HAP-1 (cell line): Measurements from ENCODE around the gene MOB2.

Source experiments
- DNase-seq, 2 experiments: peaks; one replicate each; pipeline ENCODE4 v3.0.0-alpha.2; 2016 to 2020; ENCODE audit warnings: low spot score in 2 of 2
- H3K27me3 ChIP-seq: fragments of 250-450 bp; sonication (Bioruptor Pico); 2 replicates; pipeline ENCODE4 v1.5.1; 2020; ENCODE audit warnings: low read depth, mild to moderate bottlenecking, moderate library complexity
- H3K36me3 ChIP-seq: fragments of 250-450 bp; sonication (Bioruptor Pico); replicated peaks from 2 replicates; pipeline ENCODE4 v1.5.1; 2020; ENCODE audit warnings: mild to moderate bottlenecking
- H3K4me1 ChIP-seq: fragments of 250-450 bp; sonication (Bioruptor Pico); 2 replicates; pipeline ENCODE4 v1.5.1; 2020; ENCODE audit warnings: mild to moderate bottlenecking
- H3K4me3 ChIP-seq: fragments of 250-450 bp; sonication (Bioruptor Pico); 2 replicates; pipeline ENCODE4 v1.5.1; 2020; ENCODE audit warnings: mild to moderate bottlenecking, moderate library complexity
- H3K9me3 ChIP-seq: fragments of 250-450 bp; sonication (Bioruptor Pico); 2 replicates; pipeline ENCODE4 v1.5.1; 2020; ENCODE audit warnings: mild to moderate bottlenecking, moderate library complexity
- in situ Hi-C: fragments of 300-500 bp; cut with MboI; formaldehyde crosslinking; loops from 3 replicates; pipeline ENCODE4 v1.14.3; 2020; ENCODE audit warnings: low sequenced_read_pairs, inconsistent platforms, mixed read lengths

The MOB2 gene

DNA sequence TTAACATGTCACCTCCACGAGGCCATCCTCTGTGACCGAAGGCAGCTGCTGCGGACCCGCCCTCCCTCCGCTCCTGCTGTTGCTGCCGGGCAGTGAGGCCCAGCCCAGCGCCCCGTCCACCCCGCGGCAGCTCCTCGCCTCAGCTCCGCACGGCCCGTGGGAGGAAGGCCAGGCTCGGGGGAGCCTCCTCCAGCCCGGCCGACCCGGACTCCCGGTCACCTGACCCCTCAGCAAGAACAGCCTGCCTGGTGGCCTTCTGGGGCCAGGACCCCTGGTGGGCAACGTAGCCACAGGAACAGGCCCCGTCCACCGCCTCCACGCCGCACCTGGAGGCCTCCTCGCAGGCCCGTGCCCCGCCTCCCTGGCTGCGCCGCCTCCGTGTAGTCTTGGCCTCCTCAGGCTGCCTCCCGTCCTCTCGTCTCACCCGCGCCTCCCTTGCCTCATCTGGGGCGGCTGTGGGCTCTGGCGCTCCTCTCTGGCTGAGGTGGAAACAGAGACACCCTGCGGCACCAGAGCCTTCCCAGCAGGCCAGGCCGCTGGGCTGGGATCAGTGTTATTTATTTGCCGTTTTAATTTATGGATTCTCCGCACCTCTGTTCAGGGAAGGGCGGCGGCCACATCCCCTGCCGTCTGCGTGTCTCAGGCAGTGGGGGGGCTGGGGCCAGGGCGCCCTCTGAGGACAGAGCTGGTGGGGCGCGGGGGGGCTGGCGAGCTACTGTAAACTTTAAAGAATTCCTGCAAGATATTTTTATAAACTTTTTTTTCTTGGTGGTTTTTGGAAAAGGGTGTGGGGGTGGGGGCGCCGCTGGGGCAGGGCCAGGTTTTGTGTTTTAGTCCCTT lies 25.4 kb downstream of the MOB2 start:
- H3K4me1 ChIP-seq: no peaks in the 10 kb centered on the region
- no peak for DNase-seq

DNA sequence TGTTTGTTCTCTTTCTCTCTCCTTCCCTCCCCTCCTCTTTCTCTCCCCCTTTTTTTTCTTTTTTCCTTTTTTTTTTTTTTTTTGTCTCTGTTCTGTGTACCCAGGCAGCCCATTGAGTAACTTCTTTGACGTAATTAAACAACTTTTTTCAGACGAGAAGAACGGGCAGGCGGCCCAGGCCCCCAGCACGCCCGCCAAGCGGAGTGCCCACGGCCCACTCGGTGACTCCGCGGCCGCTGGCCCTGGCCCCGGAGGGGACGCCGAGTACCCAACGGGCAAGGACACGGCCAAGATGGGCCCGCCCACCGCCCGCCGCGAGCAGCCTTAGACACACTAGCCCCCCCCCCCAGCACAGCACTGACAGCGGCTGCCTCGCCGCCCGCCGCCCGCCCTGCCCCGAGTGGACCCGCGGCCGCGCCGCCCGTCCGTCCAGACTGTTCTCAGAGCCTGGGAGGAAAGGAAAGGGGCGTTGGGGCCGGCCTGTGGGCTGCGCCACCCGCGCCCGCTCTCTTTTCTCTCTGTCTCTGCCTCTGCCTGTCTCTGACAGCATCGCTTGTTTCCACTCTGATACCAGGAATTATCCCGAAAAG lies 26.1 kb downstream of the MOB2 start:
- in situ Hi-C loops: no loop called here
- Histone ChIP-seq H3K27me3 (no peaks in the 10 kb centered on the region), H3K36me3 (0 out of 2 replicates have a peak, but pooled peaks cover 7% of the 10 kb centered on the region), H3K4me1 (no peaks in the 10 kb centered on the region), H3K4me3 (no peak overlapping the region), H3K9me3 (no peaks in the 10 kb centered on the region)
- no peak for DNase-seq

More for the DNA sequence above, 25.4 kb downstream of the MOB2 start:
- Histone ChIP-seq H3K36me3 (0 out of 2 replicates have a peak, but pooled peaks cover 6% of the 10 kb centered on the region), H3K4me3 (no peak overlapping the region), H3K27me3 (no peaks in the 10 kb centered on the region), H3K9me3 (no peaks in the 10 kb centered on the region)
- in situ Hi-C loops: no loop called here

GRCh38 chr11:1459764-1460395 lies 26.7 kb downstream of the MOB2 start:
- no peak for DNase-seq
- Histone ChIP-seq H3K36me3 (0 out of 2 replicates have a peak, but pooled peaks cover 7% of the 10 kb centered on the region), H3K27me3 (no peaks in the 10 kb centered on the region), H3K9me3 (no peaks in the 10 kb centered on the region), H3K4me3 (no peak overlapping the region), H3K4me1 (no peaks in the 10 kb centered on the region)
- in situ Hi-C loops: no loop called here

GRCh38 chr11:1459219-1459575 lies 27.4 kb downstream of the MOB2 start:
- Histone ChIP-seq H3K9me3 (no peaks in the 10 kb centered on the region), H3K4me1 (no peaks in the 10 kb centered on the region), H3K36me3 (0 out of 2 replicates have a peak, but pooled peaks cover 7% of the 10 kb centered on the region), H3K27me3 (no peaks in the 10 kb centered on the region), H3K4me3 (no peak overlapping the region)
- in situ Hi-C loops: no loop called here
- no peak for DNase-seq

DNA sequence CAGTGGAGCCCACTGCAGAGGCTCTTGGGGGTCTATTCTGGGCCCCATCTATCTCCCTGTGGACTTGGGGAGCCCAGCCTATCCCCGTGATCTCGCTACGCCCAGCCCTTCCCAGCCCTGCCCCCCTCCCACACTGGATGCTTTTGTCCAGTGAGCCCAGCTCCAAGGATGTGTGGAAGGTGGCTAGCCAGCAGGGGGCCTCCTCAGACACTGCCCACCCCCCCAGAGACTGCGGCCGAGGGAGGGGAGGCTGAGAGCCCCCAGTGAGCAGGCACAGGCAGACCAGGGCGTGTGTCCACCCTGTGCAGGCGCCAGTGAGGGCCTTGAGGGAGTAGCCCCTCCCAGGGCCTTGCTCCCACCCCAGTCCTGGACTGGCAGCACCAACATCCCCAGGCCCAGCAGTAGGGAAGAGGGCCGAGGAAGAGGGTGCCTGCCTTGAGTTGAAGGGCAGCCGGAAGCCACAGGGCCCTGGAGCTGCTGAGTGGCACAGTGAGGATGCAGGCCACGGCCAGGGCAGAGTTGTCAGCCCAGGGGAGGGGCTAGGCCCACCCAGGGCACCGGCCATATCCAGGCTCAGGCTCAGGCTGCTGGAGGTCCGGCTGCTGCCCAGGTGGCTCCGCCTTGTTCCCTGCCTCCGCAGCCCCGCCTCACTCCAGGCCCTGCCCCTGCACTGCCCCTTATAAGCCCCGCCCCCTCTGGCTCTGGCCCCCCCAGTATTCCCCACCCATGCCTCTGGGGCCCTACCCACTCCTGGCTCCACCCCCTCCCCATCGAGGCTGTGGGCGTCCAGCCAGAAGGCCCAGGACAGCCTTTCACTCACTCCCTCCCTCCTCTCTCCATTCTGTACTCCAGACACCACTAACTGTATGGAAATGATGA lies 28.0 kb downstream of the MOB2 start:
- Histone ChIP-seq H3K4me1 (no peaks in the 10 kb centered on the region), H3K4me3 (no peak overlapping the region), H3K9me3 (no peaks in the 10 kb centered on the region), H3K36me3 (0 out of 2 replicates have a peak, but pooled peaks cover 7% of the 10 kb centered on the region), H3K27me3 (no peaks in the 10 kb centered on the region)
- in situ Hi-C loops: no loop called here
- DNase-seq: peak; percentile 16 to 70

DNA sequence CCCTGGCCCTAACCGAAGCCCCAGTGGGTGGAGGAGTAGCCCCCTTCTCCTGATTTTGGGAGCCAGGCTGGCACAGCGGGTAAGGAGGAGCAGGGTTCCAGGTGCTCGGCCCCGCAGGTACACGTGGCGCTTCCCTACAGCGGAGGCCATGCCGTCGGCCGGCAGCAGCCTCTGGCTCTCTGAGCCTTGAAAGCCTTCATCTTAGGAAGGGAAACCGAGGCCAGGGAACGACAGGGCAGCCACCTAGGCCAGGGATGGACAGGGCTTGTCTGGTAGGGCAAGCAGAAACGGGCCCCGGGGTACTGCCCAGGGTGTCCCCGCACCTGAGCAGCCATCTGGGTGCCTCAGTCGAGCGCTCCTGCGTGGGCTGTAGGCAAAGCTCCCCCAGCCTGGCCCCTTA lies 28.7 kb downstream of the MOB2 start:
- no peak overlapping the region for H3K4me3 ChIP-seq
- in situ Hi-C loops: no loop called here
- no peak for DNase-seq
- H3K9me3 ChIP-seq: no peaks in the 10 kb centered on the region
- H3K36me3 ChIP-seq: 0 out of 2 replicates have a peak, but pooled peaks cover 7% of the 10 kb centered on the region
- no peaks in the 10 kb centered on the region for H3K27me3 ChIP-seq
- no peaks in the 10 kb centered on the region for H3K4me1 ChIP-seq

- peaks cover 5% of the 10 kb centered on the region; the same call in 1 of the 2 replicates for H3K36me3 ChIP-seq
- no peak overlapping the region for H3K4me3 ChIP-seq
- H3K4me1 ChIP-seq: no peaks in the 10 kb centered on the region
- H3K27me3 ChIP-seq: no peaks in the 10 kb centered on the region
- no peaks in the 10 kb centered on the region for H3K9me3 ChIP-seq
- in situ Hi-C loops: no loop called here
- DNase-seq: no peak
These were observed 29.3 kb downstream of the MOB2 start for GRCh38 chr11:1457326-1457680.

DNA sequence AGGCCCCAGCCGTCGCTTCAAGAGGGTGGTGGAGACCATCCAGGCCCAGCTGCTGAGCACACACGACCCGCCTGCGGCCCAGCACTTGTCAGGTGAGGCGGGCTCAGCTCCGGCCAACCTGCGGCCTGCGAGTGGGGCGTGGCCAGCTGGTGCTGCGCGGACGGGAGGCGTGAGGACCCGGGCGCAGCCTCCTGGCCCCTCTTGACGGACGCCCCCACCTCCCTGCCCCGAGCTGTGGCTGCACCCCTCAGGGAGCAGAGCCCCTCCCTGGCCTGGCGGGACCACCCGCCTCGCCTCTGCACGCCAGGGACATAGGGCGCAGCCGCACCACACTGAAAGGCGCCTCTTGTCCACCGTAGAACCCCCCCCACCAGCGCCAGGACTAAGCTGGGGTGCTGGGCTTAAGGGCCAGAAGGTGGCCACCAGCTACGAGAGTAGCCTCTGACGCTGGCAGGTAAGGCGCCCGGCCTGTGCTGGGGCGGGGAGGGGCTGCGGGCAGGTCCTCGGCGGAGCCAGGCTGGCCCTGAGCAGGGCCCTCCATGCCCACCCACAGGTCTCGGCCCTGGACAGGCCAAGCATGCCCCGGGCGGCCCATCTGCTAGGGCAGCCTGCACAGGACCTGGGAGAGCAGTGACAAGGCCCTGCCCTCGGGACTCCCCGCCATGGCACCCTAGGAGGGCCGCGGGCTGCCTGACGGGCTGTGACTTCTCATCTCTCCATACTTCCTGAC lies 29.8 kb downstream of the MOB2 start:
- no peaks in the 10 kb centered on the region for H3K9me3 ChIP-seq

DNA sequence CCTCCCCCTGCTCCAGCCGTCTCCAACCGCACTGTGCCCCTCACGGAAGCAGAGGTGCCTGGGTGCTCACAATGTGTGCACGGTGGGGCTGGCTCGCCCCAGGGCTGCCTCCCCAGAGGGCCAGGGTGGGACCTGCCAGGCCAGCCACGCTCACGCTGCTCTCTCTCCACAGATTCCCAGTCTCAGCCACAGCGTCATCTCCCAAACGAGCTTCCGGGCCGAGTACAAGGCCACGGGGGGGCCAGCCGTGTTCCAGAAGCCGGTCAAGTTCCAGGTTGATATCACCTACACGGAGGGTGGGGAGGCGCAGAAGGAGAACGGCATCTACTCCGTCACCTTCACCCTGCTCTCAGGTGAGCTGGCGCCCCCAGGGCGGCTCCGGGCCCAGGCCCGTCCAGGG lies 30.4 kb downstream of the MOB2 start:
- no peaks in the 10 kb centered on the region for H3K4me1 ChIP-seq
- no peaks in the 10 kb centered on the region for H3K27me3 ChIP-seq
- peaks cover 14% of the 10 kb centered on the region; the same call in 1 of the 2 replicates for H3K36me3 ChIP-seq
- DNase-seq: no peak
- no peak overlapping the region for H3K4me3 ChIP-seq
- in situ Hi-C loops: no loop called here
- H3K9me3 ChIP-seq: no peaks in the 10 kb centered on the region

More for the DNA sequence above, 29.8 kb downstream of the MOB2 start:
- Histone ChIP-seq H3K4me1 (no peaks in the 10 kb centered on the region), H3K4me3 (no peak overlapping the region), H3K27me3 (no peaks in the 10 kb centered on the region), H3K36me3 (peaks cover 10% of the 10 kb centered on the region; the same call in 1 of the 2 replicates)
- in situ Hi-C loops: no loop called here
- no peak for DNase-seq

GRCh38 chr11:1455763-1456060 lies 30.9 kb downstream of the MOB2 start:
- peaks cover 16% of the 10 kb centered on the region; the same call in 1 of the 2 replicates for H3K36me3 ChIP-seq
- H3K9me3 ChIP-seq: no peaks in the 10 kb centered on the region
- no peak overlapping the region for H3K4me3 ChIP-seq
- no peaks in the 10 kb centered on the region for H3K4me1 ChIP-seq
- H3K27me3 ChIP-seq: no peaks in the 10 kb centered on the region
- no peak for DNase-seq
- in situ Hi-C loops: no loop called here

- Histone ChIP-seq H3K4me1 (no peaks in the 10 kb centered on the region), H3K9me3 (no peaks in the 10 kb centered on the region), H3K36me3 (peaks cover 16% of the 10 kb centered on the region; the same call in 1 of the 2 replicates), H3K4me3 (no peak overlapping the region), H3K27me3 (no peaks in the 10 kb centered on the region)
- in situ Hi-C loops: no loop called here
- no peak for DNase-seq
These were observed 31.4 kb downstream of the MOB2 start for GRCh38 chr11:1455032-1455762.

- in situ Hi-C loops: no loop called here
- Histone ChIP-seq H3K4me1 (no peaks in the 10 kb centered on the region), H3K36me3 (peaks cover 16% of the 10 kb centered on the region; the same call in 1 of the 2 replicates), H3K27me3 (no peaks in the 10 kb centered on the region), H3K9me3 (no peaks in the 10 kb centered on the region), H3K4me3 (no peak overlapping the region)
- no peak for DNase-seq
These were observed 32.0 kb downstream of the MOB2 start for GRCh38 chr11:1454576-1454975.
